ENCODE data around the gene CSH2.

Gene CSH2

GRCh38 chr17:63837962-63838600 lies 35.4 kb downstream of the CSH2 start:
- H3K9ac ChIP-seq (ENCODE audit: low read length): peak overlapping the region; percentile 76
- H3K4me1 ChIP-seq (ENCODE audit: control insufficient read depth, insufficient read depth, low read length): peaks cover 53% of the 10 kb centered on the region
- peaks cover 43% of the 10 kb centered on the region for H3K36me3 ChIP-seq (ENCODE audit: control insufficient read depth, insufficient read depth, low read length, severe bottlenecking)
- no peak for DNase-seq (ENCODE audit: low read depth)
- no peaks in the 10 kb centered on the region for H3K27me3 ChIP-seq (replicated peaks; ENCODE audit: control insufficient read depth, insufficient read depth, low read length)
- no peaks in the 10 kb centered on the region for H3K9me3 ChIP-seq (ENCODE audit: control insufficient read depth, low read length)
- H3K4me3 ChIP-seq (ENCODE audit: low read length): peak overlapping the region; percentile 96

- Histone ChIP-seq H3K4me3 (ENCODE audit: low read length) (peak overlapping the region; percentile 96), H3K9me3 (ENCODE audit: control insufficient read depth, low read length) (no peaks in the 10 kb centered on the region), H3K27me3 (replicated peaks; ENCODE audit: control insufficient read depth, insufficient read depth, low read length) (no peaks in the 10 kb centered on the region), H3K9ac (ENCODE audit: low read length) (peak overlapping the region; percentile 76), H3K36me3 (ENCODE audit: control insufficient read depth, insufficient read depth, low read length, severe bottlenecking) (peaks cover 49% of the 10 kb centered on the region), H3K4me1 (ENCODE audit: control insufficient read depth, insufficient read depth, low read length) (peaks cover 53% of the 10 kb centered on the region)
- DNase-seq (ENCODE audit: low read depth): no peak
These were observed 36.0 kb downstream of the CSH2 start for GRCh38 chr17:63837480-63837879.

DNA sequence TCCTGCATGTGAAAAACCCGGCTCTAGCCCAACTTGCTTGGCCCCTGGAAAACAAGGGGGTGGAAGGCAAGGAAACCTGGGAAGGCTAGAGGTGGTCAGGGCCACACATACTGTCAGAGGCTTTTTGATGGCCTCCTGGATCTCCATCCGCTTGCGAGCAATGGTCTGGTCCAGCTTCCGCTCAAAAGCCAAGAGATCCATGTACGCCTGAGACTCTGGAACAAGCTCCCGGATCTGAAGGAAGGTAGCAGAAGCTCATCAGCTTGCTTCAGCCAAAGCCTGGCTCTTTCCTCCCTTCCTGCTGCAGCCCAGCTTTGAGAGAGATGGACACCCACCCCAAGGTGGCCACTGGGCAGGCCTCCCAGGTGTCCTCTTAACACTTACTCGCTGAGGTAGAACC lies 36.7 kb downstream of the CSH2 start:
- no peaks in the 10 kb centered on the region for H3K9me3 ChIP-seq (ENCODE audit: control insufficient read depth, low read length)
- H3K9ac ChIP-seq (ENCODE audit: low read length): peak overlapping the region; percentile 76
- no peak for DNase-seq (ENCODE audit: low read depth)

DNA sequence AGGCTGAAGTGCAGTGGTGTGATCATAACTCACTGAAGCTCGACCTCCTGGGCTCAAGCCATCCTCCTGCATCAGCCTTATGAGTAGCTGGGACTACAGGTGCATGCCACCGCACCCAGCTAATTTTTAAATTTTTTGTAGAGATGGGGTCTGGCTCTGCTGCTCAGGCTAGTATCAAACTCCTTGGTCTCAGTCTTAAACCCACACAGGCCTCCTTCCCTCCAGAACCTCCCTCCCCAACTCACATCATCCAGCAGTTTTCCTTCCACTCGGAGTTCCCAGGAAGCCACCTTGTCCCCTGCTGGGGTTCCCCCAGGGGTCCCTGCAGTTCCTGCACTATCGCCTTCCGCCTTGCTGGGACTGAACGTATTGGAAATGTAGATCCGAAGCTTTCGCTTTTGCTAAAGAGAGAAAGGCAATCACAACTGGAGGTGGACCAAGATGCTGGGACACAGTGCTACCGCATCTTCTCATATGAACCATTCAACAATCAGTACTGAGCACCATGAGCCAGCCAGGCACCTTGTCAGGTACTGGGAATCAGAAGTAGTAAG lies 38.2 kb downstream of the CSH2 start:
- Histone ChIP-seq H3K9ac (ENCODE audit: low read length) (peak overlapping the region; percentile 31), H3K9me3 (ENCODE audit: control insufficient read depth, low read length) (no peaks in the 10 kb centered on the region), H3K36me3 (ENCODE audit: control insufficient read depth, insufficient read depth, low read length, severe bottlenecking) (peaks cover 71% of the 10 kb centered on the region), H3K27me3 (replicated peaks; ENCODE audit: control insufficient read depth, insufficient read depth, low read length) (no peaks in the 10 kb centered on the region), H3K4me3 (ENCODE audit: low read length) (no peak overlapping the region), H3K4me1 (ENCODE audit: control insufficient read depth, insufficient read depth, low read length) (peaks cover 41% of the 10 kb centered on the region)
- no peak for DNase-seq (ENCODE audit: low read depth)

More for the DNA sequence above, 36.7 kb downstream of the CSH2 start:
- H3K36me3 ChIP-seq (ENCODE audit: control insufficient read depth, insufficient read depth, low read length, severe bottlenecking): peaks cover 55% of the 10 kb centered on the region
- peaks cover 53% of the 10 kb centered on the region for H3K4me1 ChIP-seq (ENCODE audit: control insufficient read depth, insufficient read depth, low read length)
- no peaks in the 10 kb centered on the region for H3K27me3 ChIP-seq (replicated peaks; ENCODE audit: control insufficient read depth, insufficient read depth, low read length)
- H3K4me3 ChIP-seq (ENCODE audit: low read length): no peak overlapping the region

DNA sequence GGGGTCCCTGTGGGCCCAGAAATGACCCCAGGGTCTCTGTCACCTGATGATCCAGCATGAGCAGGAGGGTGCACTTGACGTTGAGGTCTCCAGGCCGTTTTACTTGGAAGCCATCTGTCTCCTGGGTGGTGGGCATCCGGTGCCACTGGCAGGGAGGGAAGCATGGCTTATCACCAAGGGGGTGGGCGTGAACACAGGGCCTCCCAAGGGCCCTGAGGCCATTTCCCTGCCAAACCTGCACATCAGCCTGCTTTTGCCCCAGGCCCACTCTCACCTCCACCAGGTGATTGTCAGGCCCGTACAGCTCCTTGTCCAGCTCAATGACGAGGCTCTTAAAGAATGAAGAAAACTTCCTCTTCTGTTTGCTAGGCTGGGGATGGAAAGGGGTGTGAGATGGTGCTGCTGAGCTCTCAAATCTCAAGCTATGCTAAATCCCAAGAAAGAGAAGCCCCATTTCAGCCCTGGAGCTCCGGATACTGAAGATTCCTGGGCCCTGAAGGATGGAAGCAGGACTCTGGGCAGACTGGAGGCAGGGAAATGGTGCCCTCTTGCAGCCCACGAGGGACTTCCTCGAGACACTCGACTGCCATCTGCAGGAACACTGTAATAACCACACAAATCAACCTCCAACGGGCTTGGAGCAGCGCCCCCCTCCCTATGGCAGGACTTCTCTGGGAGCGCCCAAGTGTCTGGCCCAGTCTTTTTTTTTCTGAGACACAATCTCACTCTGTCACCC lies 38.9 kb downstream of the CSH2 start:
- DNase-seq (ENCODE audit: low read depth): peak; percentile 74
- peaks cover 37% of the 10 kb centered on the region for H3K4me1 ChIP-seq (ENCODE audit: control insufficient read depth, insufficient read depth, low read length)

GRCh38 chr17:63833741-63834373 lies 39.6 kb downstream of the CSH2 start:
- H3K36me3 ChIP-seq (ENCODE audit: control insufficient read depth, insufficient read depth, low read length, severe bottlenecking): peaks cover 85% of the 10 kb centered on the region
- H3K9me3 ChIP-seq (ENCODE audit: control insufficient read depth, low read length): no peaks in the 10 kb centered on the region
- no peaks in the 10 kb centered on the region for H3K27me3 ChIP-seq (replicated peaks; ENCODE audit: control insufficient read depth, insufficient read depth, low read length)
- H3K4me1 ChIP-seq (ENCODE audit: control insufficient read depth, insufficient read depth, low read length): peaks cover 36% of the 10 kb centered on the region
- no peak for DNase-seq (ENCODE audit: low read depth)
- H3K4me3 ChIP-seq (ENCODE audit: low read length): no peak overlapping the region
- H3K9ac ChIP-seq (ENCODE audit: low read length): no peak overlapping the region

More for the DNA sequence above, 38.9 kb downstream of the CSH2 start:
- Histone ChIP-seq H3K27me3 (replicated peaks; ENCODE audit: control insufficient read depth, insufficient read depth, low read length) (no peaks in the 10 kb centered on the region), H3K9ac (ENCODE audit: low read length) (peak overlapping the region; percentile 31), H3K4me3 (ENCODE audit: low read length) (no peak overlapping the region), H3K9me3 (ENCODE audit: control insufficient read depth, low read length) (no peaks in the 10 kb centered on the region), H3K36me3 (ENCODE audit: control insufficient read depth, insufficient read depth, low read length, severe bottlenecking) (peaks cover 77% of the 10 kb centered on the region)

GRCh38 chr17:63833026-63833740 lies 40.3 kb downstream of the CSH2 start:
- no peak overlapping the region for H3K4me3 ChIP-seq (ENCODE audit: low read length)
- H3K9ac ChIP-seq (ENCODE audit: low read length): no peak overlapping the region
- H3K27me3 ChIP-seq (replicated peaks; ENCODE audit: control insufficient read depth, insufficient read depth, low read length): no peaks in the 10 kb centered on the region
- H3K4me1 ChIP-seq (ENCODE audit: control insufficient read depth, insufficient read depth, low read length): peaks cover 37% of the 10 kb centered on the region
- no peaks in the 10 kb centered on the region for H3K9me3 ChIP-seq (ENCODE audit: control insufficient read depth, low read length)
- DNase-seq (ENCODE audit: low read depth): no peak
- peaks cover 88% of the 10 kb centered on the region for H3K36me3 ChIP-seq (ENCODE audit: control insufficient read depth, insufficient read depth, low read length, severe bottlenecking)

- H3K36me3 ChIP-seq (ENCODE audit: control insufficient read depth, insufficient read depth, low read length, severe bottlenecking): peaks cover 88% of the 10 kb centered on the region
- no peak overlapping the region for H3K9ac ChIP-seq (ENCODE audit: low read length)
- no peak for DNase-seq (ENCODE audit: low read depth)
- H3K9me3 ChIP-seq (ENCODE audit: control insufficient read depth, low read length): no peaks in the 10 kb centered on the region
- no peak overlapping the region for H3K4me3 ChIP-seq (ENCODE audit: low read length)
- no peaks in the 10 kb centered on the region for H3K27me3 ChIP-seq (replicated peaks; ENCODE audit: control insufficient read depth, insufficient read depth, low read length)
- peaks cover 33% of the 10 kb centered on the region for H3K4me1 ChIP-seq (ENCODE audit: control insufficient read depth, insufficient read depth, low read length)
These were observed 41.0 kb downstream of the CSH2 start for GRCh38 chr17:63832455-63832854.

- no peaks in the 10 kb centered on the region for H3K27me3 ChIP-seq (replicated peaks; ENCODE audit: control insufficient read depth, insufficient read depth, low read length)
- H3K4me3 ChIP-seq (ENCODE audit: low read length): no peak overlapping the region
- no peaks in the 10 kb centered on the region for H3K9me3 ChIP-seq (ENCODE audit: control insufficient read depth, low read length)
- H3K9ac ChIP-seq (ENCODE audit: low read length): no peak overlapping the region
- peaks cover 83% of the 10 kb centered on the region for H3K36me3 ChIP-seq (ENCODE audit: control insufficient read depth, insufficient read depth, low read length, severe bottlenecking)
- H3K4me1 ChIP-seq (ENCODE audit: control insufficient read depth, insufficient read depth, low read length): peaks cover 30% of the 10 kb centered on the region
- no peak for DNase-seq (ENCODE audit: low read depth)
These were observed 41.5 kb downstream of the CSH2 start for GRCh38 chr17:63832014-63832413.

DNA sequence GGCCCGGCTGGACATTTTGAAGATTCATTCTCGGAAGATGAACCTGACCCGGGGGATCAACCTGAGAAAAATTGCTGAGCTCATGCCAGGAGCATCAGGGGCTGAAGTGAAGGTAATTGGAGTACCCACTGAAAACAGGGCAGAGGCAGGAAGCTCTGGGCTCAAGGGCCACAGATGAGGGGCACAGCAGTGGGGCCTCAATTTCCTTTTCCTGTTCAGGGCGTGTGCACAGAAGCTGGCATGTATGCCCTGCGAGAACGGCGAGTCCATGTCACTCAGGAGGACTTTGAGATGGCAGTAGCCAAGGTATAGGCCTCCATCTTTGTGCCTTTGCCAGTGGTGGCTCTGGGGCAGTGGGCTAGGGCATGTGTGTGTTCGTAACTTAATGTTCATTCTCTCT lies 42.0 kb downstream of the CSH2 start:
- Histone ChIP-seq H3K4me1 (ENCODE audit: control insufficient read depth, insufficient read depth, low read length) (peaks cover 30% of the 10 kb centered on the region), H3K9ac (ENCODE audit: low read length) (no peak overlapping the region), H3K9me3 (ENCODE audit: control insufficient read depth, low read length) (no peaks in the 10 kb centered on the region), H3K36me3 (ENCODE audit: control insufficient read depth, insufficient read depth, low read length, severe bottlenecking) (peaks cover 78% of the 10 kb centered on the region), H3K4me3 (ENCODE audit: low read length) (no peak overlapping the region), H3K27me3 (replicated peaks; ENCODE audit: control insufficient read depth, insufficient read depth, low read length) (no peaks in the 10 kb centered on the region)
- DNase-seq (ENCODE audit: low read depth): no peak
